ENCODE measurements around the gene CAMK1D. TPM values are rescaled to one million over a fixed set of nuclear protein-coding genes. Genes with fewer than 3 reads are reported as not detected.

The CAMK1D gene
- total and polyA plus RNA-seq, 2 donors (not counting 3 experiments of a cell fraction or from before 2014, with no cell fraction given): 0.37 to 4.2 TPM

- no peak for TF ChIP-seq MAX (IDR thresholded peaks at IDR 0.05; ENCODE audit: insufficient read depth, insufficient read length)
- no peak for TF ChIP-seq JUN (IDR thresholded peaks at IDR 0.05; ENCODE audit: borderline replicate concordance, insufficient read depth, insufficient read length, low read depth)
- no peak for TF ChIP-seq CTCF (IDR thresholded peaks at IDR 0.05; ENCODE audit: extremely low read depth in 1 of 2, insufficient read depth in 1 of 2, low read depth in 1 of 2, low read length in 2 of 2)
- TF ChIP-seq FOS (IDR thresholded peaks at IDR 0.05; ENCODE audit: borderline replicate concordance, insufficient read depth, low read length): no peak
- TF ChIP-seq MYC (IDR thresholded peaks at IDR 0.05; ENCODE audit: low read depth, low read length): no peak
- TF ChIP-seq POLR2A (IDR thresholded peaks at IDR 0.05; ENCODE audit: low read depth, low read length): no peak
- TF ChIP-seq GATA2 (IDR thresholded peaks at IDR 0.05; ENCODE audit: insufficient read depth, insufficient read length, low read depth, low read length): no peak
- TF ChIP-seq POLR2AphosphoS5 (IDR thresholded peaks at IDR 0.05; ENCODE audit: insufficient read depth, low read depth, low read length): no peak
- TF ChIP-seq EZH2 (IDR thresholded peaks at IDR 0.05; ENCODE audit: borderline replicate concordance, low read depth, low read length, severe bottlenecking): no peak
- no peaks in the 10 kb centered on the region for H3K9me3 ChIP-seq (replicated peaks; ENCODE audit: control insufficient read depth, insufficient read depth, low read length)
- BruUV-seq (replicated peaks): no TSS peak
- H3K79me2 ChIP-seq (ENCODE audit: control insufficient read depth, insufficient read depth, low read length): no peaks in the 10 kb centered on the region
- intact Hi-C loops (cut with micrococcal nuclease) (no loop called here), dilution Hi-C loops (cut with MboI; ENCODE audit: extremely low pct_ligation_motif_present, low sequenced_read_pairs) (no loop called here)
- H3K4me3 ChIP-seq (replicated peaks in 1 of 3; ENCODE audit: insufficient read depth in 1 of 3, low read depth in 1 of 3, low read length in 3 of 3): no peak overlapping the region
- H3K9me1 ChIP-seq (replicated peaks; ENCODE audit: control insufficient read depth, extremely low read depth, insufficient read depth, low read length): no peaks in the 10 kb centered on the region
- no peaks in the 10 kb centered on the region for H4K20me1 ChIP-seq (replicated peaks; ENCODE audit: control insufficient read depth, extremely low read depth, insufficient read depth, low read length)
- H3K36me3 ChIP-seq (ENCODE audit: control insufficient read depth in 2 of 2, extremely low read depth in 1 of 2, insufficient read depth in 2 of 2, low read length in 2 of 2): no peaks in the 10 kb centered on the region
- H3K9ac ChIP-seq (replicated peaks; ENCODE audit: extremely low read depth, insufficient read depth, low read length): no peak overlapping the region
- DNase-seq (ENCODE audit: low read depth, low spot score): no peak
- H2AFZ ChIP-seq (ENCODE audit: low read depth, low read length): no peak overlapping the region
- no peaks in the 10 kb centered on the region for H3K4me1 ChIP-seq (ENCODE audit: control insufficient read depth, extremely low read depth, insufficient read depth, low read length)
- FAIRE-seq: no peak
- ChIA-PET POLR2A (no interaction called here), CTCF (interaction anchor here (1.0 kb wide), 1 partner anchor 67 kb away, joined by 3 read pairs; no protein-coding TSS in a partner anchor)
- no peak overlapping the region for H3K4me2 ChIP-seq (ENCODE audit: insufficient read depth, low read length)
- H3K27me3 ChIP-seq (ENCODE audit: control insufficient read depth in 2 of 2, insufficient read depth in 2 of 2, low read length in 2 of 2): no peaks in the 10 kb centered on the region
- H3K27ac ChIP-seq (ENCODE audit: insufficient read depth, low read depth, low read length): no peak overlapping the region
Measured at GRCh38 chr10:12589791-12590190, 240.4 kb downstream of the CAMK1D start.

Data from endothelial cell of umbilical vein (primary cell).